Gastrocnemius medialis (tissue), 4 donors: Measurements from ENCODE around the gene ARHGAP10. TPM values are rescaled to one million over a fixed set of nuclear protein-coding genes. Genes with fewer than 3 reads are reported as not detected.
A peak's percentile ranks its signal among the peaks of the same experiment; 100 is the strongest.

Experiments
- ATAC-seq, 2 donors: fragments of 150-250 bp; one replicate each; pipeline ENCODE4 v1.9.1; 2016
- DNase-seq, 2 donors: peaks; one replicate each; pipeline ENCODE4 v3.0.0-alpha.2; 2019
- H3K27ac ChIP-seq, 4 donors: fragments of 200-600 bp; sonication (generic); 1 replicate in 1 of 4; 2 replicates in 3 of 4; pipeline ENCODE4 v1.5.1; 2016 to 2018; ENCODE audit warnings: mild to moderate bottlenecking in 2 of 4, moderate library complexity in 1 of 4
- H3K27me3 ChIP-seq, 3 donors: fragments of 200-600 bp; sonication (generic) in 2 of 3; 1 replicate in 1 of 3; 2 replicates in 2 of 3; pipeline versions ENCODE4 v1.5.1 to v1.6.0; 2016 to 2019; ENCODE audit warnings: mild to moderate bottlenecking in 1 of 3, moderate library complexity in 1 of 3
- H3K36me3 ChIP-seq, 2 donors: fragments of 200-600 bp; sonication (generic) in 1 of 2; one replicate each; pipeline ENCODE4 v1.5.1; 2017 to 2018
- H3K4me1 ChIP-seq, 2 donors: fragments of 200-600 bp; sonication (generic) in 1 of 2; one replicate each; pipeline ENCODE4 v1.5.1; 2016 to 2017; ENCODE audit warnings: mild to moderate bottlenecking in 2 of 2
- H3K4me3 ChIP-seq, 4 donors: fragments of 200-600 bp; sonication (generic) in 3 of 4; 1 replicate in 1 of 4; 2 replicates in 3 of 4; pipeline ENCODE4 v1.5.1; 2016 to 2019; ENCODE audit warnings: mild to moderate bottlenecking in 2 of 4
- H3K9me3 ChIP-seq, 3 donors: fragments of 200-600 bp; sonication (generic) in 2 of 3; 1 replicate in 1 of 3; 2 replicates in 2 of 3; pipeline ENCODE4 v1.5.1; 2016 to 2019
- POLR2A ChIP-seq, 2 donors: fragments of 450-650 bp; IDR thresholded peaks; one replicate each; pipeline ENCODE4 v1.6.1; 2017; ENCODE audit warnings: antibody characterized with exemption in 2 of 2, mild to moderate bottlenecking in 2 of 2, moderate library complexity in 2 of 2
- in situ Hi-C, 4 donors: fragments of 200-750 bp; cut with MboI; loops; one replicate each; pipeline versions ENCODE4 v1.15.0 to v1.8.0; 2017; ENCODE audit warnings: low sequenced_read_pairs in 4 of 4
- intact Hi-C: fragments of 100-400 bp; cut with DNase I; formaldehyde crosslinking; loops from one replicate; pipeline ENCODE4 v1.15.1; 2023; ENCODE audit warnings: low total_unique reads
- total RNA-seq, 4 donors: library from RNA; depleted of rRNA; stranded (reverse); fragments of >200 nt; gene quantifications; one replicate each; pipeline versions ENCODE4 v1.1.0 to v1.2.3, GENCODE V29; 2016
- TF ChIP-seq, protein P1 (sequence below), 5 experiments: fragments of 450-650 bp in 3 of 5; fragments of 200-600 bp in 2 of 5; sonication (generic) in 2 of 5; IDR thresholded peaks in 4 of 5; conservative IDR thresholded peaks in 1 of 5; 1 replicate in 4 of 5; 2 replicates in 1 of 5; pipeline ENCODE4 v1.5.1; 2016 to 2019; ENCODE audit warnings: antibody characterized with exemption in 5 of 5, mild to moderate bottlenecking in 3 of 5, moderate library complexity in 3 of 5

Gene ARHGAP10
- total RNA-seq, 4 donors from 2014 or later, result 22.1 to 34.6 (median 28.0) TPM

DNA sequence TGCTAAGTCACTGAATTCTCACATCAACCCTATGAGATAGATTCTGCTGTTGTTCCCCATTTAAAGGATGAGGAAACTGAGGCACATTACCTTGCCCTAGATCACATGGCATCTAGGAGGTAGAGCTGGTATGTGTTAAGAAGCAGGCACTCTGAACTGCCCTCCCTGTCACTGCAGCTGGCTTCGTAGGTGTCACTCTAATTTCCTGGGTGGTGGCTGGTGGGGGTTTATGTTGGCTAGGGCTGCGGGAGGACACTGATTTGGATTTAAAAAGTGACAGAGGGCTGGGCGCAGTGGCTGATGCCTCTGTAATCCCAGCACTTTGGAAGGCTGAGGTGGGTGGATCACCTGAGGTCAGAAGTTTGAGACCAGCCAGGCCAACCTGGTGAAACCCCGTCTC is 93.0 kb downstream of the ARHGAP10 start:
- DNase-seq (no peak), ATAC-seq (no peak)
- Histone ChIP-seq H3K9me3 (no peaks in the 10 kb centered on the region), H3K4me3 (no peak overlapping the region), H3K27ac (peak overlapping the region; percentile 92 to 95 (median 94)), H3K4me1 (peaks cover 73 to 76% of the 10 kb centered on the region in 2 donors), H3K27me3 (no peaks in the 10 kb centered on the region), H3K36me3 (no peaks in the 10 kb centered on the region)
- in situ Hi-C loops, result no loop called here
- intact Hi-C loops, result loop anchor here (10.0 kb wide), 1 partner anchor 220 kb away; no protein-coding TSS in a partner anchor
- TF ChIP-seq, protein P1, sequence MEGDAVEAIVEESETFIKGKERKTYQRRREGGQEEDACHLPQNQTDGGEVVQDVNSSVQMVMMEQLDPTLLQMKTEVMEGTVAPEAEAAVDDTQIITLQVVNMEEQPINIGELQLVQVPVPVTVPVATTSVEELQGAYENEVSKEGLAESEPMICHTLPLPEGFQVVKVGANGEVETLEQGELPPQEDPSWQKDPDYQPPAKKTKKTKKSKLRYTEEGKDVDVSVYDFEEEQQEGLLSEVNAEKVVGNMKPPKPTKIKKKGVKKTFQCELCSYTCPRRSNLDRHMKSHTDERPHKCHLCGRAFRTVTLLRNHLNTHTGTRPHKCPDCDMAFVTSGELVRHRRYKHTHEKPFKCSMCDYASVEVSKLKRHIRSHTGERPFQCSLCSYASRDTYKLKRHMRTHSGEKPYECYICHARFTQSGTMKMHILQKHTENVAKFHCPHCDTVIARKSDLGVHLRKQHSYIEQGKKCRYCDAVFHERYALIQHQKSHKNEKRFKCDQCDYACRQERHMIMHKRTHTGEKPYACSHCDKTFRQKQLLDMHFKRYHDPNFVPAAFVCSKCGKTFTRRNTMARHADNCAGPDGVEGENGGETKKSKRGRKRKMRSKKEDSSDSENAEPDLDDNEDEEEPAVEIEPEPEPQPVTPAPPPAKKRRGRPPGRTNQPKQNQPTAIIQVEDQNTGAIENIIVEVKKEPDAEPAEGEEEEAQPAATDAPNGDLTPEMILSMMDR (IDR thresholded peaks at IDR 0.05 in 4 of 5, conservative IDR thresholded peaks at IDR 0.05 in 1 of 5), result no peak
- TF ChIP-seq POLR2A (IDR thresholded peaks at IDR 0.05), result no peak

DNA sequence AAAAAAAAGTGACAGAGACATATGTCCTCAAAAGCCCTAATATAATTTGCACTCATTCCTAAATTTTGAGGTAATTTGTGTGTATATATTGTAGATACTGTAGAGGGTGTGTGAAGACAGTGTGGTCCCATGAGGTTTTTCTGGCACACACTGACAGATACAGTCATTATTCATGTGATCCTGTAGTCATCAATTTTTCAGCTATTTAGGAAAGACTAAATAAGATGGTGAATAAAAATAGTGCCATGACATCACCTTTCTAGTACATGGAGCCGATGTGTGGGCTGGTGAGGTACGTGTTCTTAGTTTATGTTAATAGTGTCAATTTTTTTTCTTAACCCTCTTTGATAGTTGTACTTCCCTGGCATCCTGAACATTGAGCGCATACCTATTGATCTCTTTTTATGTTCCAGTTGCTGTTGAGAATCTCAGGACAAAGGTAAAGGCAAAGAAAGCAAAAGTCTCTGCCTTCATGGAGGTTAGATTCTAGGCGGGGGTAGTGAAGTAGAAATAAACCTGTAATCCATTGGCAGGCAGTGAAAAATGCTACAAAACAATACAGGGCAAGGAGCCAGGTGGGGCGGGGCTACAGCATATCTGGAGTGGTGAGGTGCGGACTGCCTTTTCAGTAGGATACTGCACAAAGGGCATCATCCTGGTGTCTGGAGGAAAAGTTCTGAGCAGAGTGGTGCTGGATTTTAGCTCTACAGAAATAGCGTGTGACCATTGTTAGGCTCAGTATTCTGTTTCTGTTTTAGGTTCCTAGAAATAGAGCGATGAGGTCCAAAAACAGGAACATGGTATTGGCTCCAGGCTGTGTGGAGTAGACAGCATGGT is 93.8 kb downstream of the ARHGAP10 start:
- H3K4me3 ChIP-seq, result no peak overlapping the region
- no peaks in the 10 kb centered on the region for H3K9me3 ChIP-seq
- intact Hi-C loops, result loop anchor here (10.0 kb wide), 1 partner anchor 219 kb away; no protein-coding TSS in a partner anchor
- peak; percentile 5 to 9 for ATAC-seq
- peak overlapping the region; percentile 92 to 95 (median 94) for H3K27ac ChIP-seq
- no peaks in the 10 kb centered on the region for H3K27me3 ChIP-seq
- in situ Hi-C loops, result no loop called here
- peaks cover 81 to 83% of the 10 kb centered on the region in 2 donors for H3K4me1 ChIP-seq
- H3K36me3 ChIP-seq, result no peaks in the 10 kb centered on the region
- DNase-seq, result no peak
- TF ChIP-seq POLR2A (IDR thresholded peaks at IDR 0.05), result no peak
- TF ChIP-seq, protein P1 (IDR thresholded peaks at IDR 0.05 in 4 of 5, conservative IDR thresholded peaks at IDR 0.05 in 1 of 5), result no peak

DNA sequence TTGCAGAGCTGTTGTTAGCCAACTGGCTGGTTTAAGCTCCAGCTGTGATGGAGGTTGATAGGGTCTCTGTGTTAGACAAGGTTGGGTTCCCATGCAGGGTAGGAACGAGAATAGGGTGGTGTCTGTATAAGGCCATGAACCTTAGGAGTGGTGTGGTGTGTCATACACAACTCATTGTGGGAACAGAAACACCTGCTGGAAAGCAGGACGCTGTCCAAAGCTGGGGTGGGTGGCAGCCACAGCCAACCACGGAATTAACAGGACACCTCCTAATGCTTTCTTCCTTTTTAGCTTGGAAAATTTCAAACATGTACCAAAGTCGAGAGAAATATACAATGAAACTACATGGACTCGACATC is 94.4 kb downstream of the ARHGAP10 start:
- no peaks in the 10 kb centered on the region for H3K36me3 ChIP-seq
- no peak for TF ChIP-seq POLR2A (IDR thresholded peaks at IDR 0.05)
- TF ChIP-seq, protein P1 (IDR thresholded peaks at IDR 0.05 in 4 of 5, conservative IDR thresholded peaks at IDR 0.05 in 1 of 5), result no peak
- intact Hi-C loops (loop anchor here (10.0 kb wide), 1 partner anchor 219 kb away; no protein-coding TSS in a partner anchor), in situ Hi-C loops (no loop called here)
- no peak overlapping the region for H3K4me3 ChIP-seq
- H3K27ac ChIP-seq, result peak overlapping the region; percentile 92 to 95 (median 94)
- H3K4me1 ChIP-seq, result peaks cover 81 to 83% of the 10 kb centered on the region in 2 donors
- DNase-seq (no peak), ATAC-seq (peak in 1 of 2 donors; percentile 1)
- H3K9me3 ChIP-seq, result no peaks in the 10 kb centered on the region
- no peaks in the 10 kb centered on the region for H3K27me3 ChIP-seq

DNA sequence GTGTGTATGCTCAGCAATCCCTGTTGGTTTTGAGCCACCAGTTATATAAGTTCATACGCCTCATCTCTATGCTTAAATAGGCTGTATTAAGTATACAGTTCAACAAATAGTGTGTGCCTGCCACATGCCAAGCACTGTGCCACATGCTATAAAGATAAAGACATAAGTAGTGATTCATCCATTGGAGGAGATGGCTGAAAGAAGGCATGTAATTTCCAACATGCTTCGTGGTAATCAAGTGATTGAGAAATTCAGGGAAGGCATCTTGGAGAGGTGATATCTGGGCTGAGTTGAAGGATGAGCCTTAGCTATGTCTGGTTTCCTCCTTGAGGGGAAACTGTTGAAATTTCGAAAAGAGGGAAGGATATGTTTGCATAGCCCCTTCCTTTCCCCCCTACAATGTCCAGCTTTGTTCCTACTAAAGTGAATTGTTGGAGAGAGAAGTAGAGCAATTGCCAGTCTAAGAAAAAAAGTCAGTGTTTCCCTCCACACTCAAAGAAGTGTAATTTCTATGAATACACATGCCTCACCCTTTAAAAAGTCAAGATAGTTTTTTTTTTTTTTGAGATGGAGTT is 96.5 kb downstream of the ARHGAP10 start:
- no peaks in the 10 kb centered on the region for H3K27me3 ChIP-seq
- peaks cover 80 to 81% of the 10 kb centered on the region in 2 donors for H3K4me1 ChIP-seq
- no peaks in the 10 kb centered on the region for H3K9me3 ChIP-seq
- DNase-seq (no peak), ATAC-seq (peak; percentile 2 to 11)
- no peaks in the 10 kb centered on the region for H3K36me3 ChIP-seq
- H3K27ac ChIP-seq, result peak overlapping the region; percentile 92 to 95 (median 94)
- in situ Hi-C loops, result no loop called here
- TF ChIP-seq, protein P1 (IDR thresholded peaks at IDR 0.05 in 4 of 5, conservative IDR thresholded peaks at IDR 0.05 in 1 of 5), result no peak
- no peak for TF ChIP-seq POLR2A (IDR thresholded peaks at IDR 0.05)
- no peak overlapping the region for H3K4me3 ChIP-seq
- intact Hi-C loops, result loop anchor here (2.0 to 10.0 kb wide), 2 partner anchors 56 to 216 kb away; no protein-coding TSS in a partner anchor
